Measurements from ENCODE around the gene WNT9B. TPM values are rescaled to one million over a fixed set of nuclear protein-coding genes. Genes with fewer than 3 reads are reported as not detected.

The WNT9B gene
- total and polyA plus RNA-seq, 2 of the 13 experiments (the other 11 are each of a cell fraction or from before 2014, with no cell fraction given): not detected

GRCh38 chr17:46922804-46923635 is 71.6 kb downstream of the WNT9B start, which contains the start of gene GOSR2 (continued):
- TF ChIP-seq NFYC (CRISPR knock-in tag; IDR thresholded peaks at IDR 0.05): peak; percentile 39; the same call in 1 of the 2 replicates
- peak; percentile 90 for TF ChIP-seq CBFB (CRISPR knock-in tag; IDR thresholded peaks at IDR 0.05)
- TF ChIP-seq NONO (IDR thresholded peaks at IDR 0.05): no peak
- TF ChIP-seq NONO (CRISPR knock-in tag; conservative IDR thresholded peaks at IDR 0.05): peak; percentile 98
- peak; percentile 63; the same call in 1 of the 2 replicates for TF ChIP-seq RERE (CRISPR knock-in tag; IDR thresholded peaks at IDR 0.05; ENCODE audit: low read depth)
- peak; percentile 61 for TF ChIP-seq AGO1 (IDR thresholded peaks at IDR 0.05; ENCODE audit: low read depth, low read length, poor library complexity, severe bottlenecking)
- TF ChIP-seq SP5 (CRISPR knock-in tag; IDR thresholded peaks at IDR 0.05; ENCODE audit: borderline replicate concordance, low read depth): peak; percentile 73
- TF ChIP-seq NR0B2 (CRISPR knock-in tag; IDR thresholded peaks at IDR 0.05): no peak; the same call in 1 of the 2 replicates
- no peak for TF ChIP-seq CEBPZ (IDR thresholded peaks at IDR 0.05; ENCODE audit: low read length)
- peak; percentile 95 for TF ChIP-seq ZMYM4 (CRISPR knock-in tag; IDR thresholded peaks at IDR 0.05)
- TF ChIP-seq ZNF678 (CRISPR knock-in tag; IDR thresholded peaks at IDR 0.05): peak; percentile 79
- peak; percentile 93 for TF ChIP-seq REL (CRISPR knock-in tag; conservative IDR thresholded peaks at IDR 0.05)
- TF ChIP-seq ATF2 (CRISPR knock-in tag; IDR thresholded peaks at IDR 0.05): peak; percentile 87
- TF ChIP-seq ZNF205 (CRISPR knock-in tag; IDR thresholded peaks at IDR 0.05): peak; percentile 96
- 0 out of 2 replicates have a peak, but pooled peaks have one; percentile 50 for TF ChIP-seq GTF2F1 (IDR thresholded peaks at IDR 0.05; ENCODE audit: low read length)
- TF ChIP-seq CREBL2 (CRISPR knock-in tag; IDR thresholded peaks at IDR 0.05; ENCODE audit: borderline replicate concordance): 0 out of 2 replicates have a peak, but pooled peaks have one; percentile 85
